CD4-positive, alpha-beta T cell (primary cell): Measurements from ENCODE around the gene C20orf96. TPM values are rescaled to one million over a fixed set of nuclear protein-coding genes. Genes with fewer than 3 reads are reported as not detected.

Experiments used
- ATAC-seq: fragments of 200-7000 bp; cut with Tn5 transposase; one replicate; pipeline ENCODE4 v1.10.0; 2022; ENCODE audit warnings: mild to moderate bottlenecking; ENCODE audit not compliant: poor library complexity
- CTCF ChIA-PET: fragments of 350-600 bp; sonication (Branson Sonifier 250); formaldehyde crosslinking; loops from one replicate; lab custom pipeline; 2021; ENCODE audit warnings: antibody characterized with exemption, inconsistent platforms; lab: Charles Lee
- POLR2A ChIA-PET: fragments of 350-600 bp; sonication (Branson Sonifier 250); formaldehyde crosslinking; loops from one replicate; lab custom pipeline; 2021; ENCODE audit warnings: antibody characterized with exemption, inconsistent platforms; lab: Charles Lee
- DNase-seq, 14 experiments: peaks; one replicate each; pipeline ENCODE4 v3.0.0-alpha.2; 2013 to 2020; ENCODE audit warnings: mixed read lengths in 2 of 14
- H3K27ac ChIP-seq, 2 donors: one replicate each; pipeline versions ENCODE4 v1.5.1 to v1.7.0; 2013; ENCODE audit warnings: low read length in 2 of 2, low read depth in 1 of 2, mild to moderate bottlenecking in 1 of 2
- H3K27me3 ChIP-seq, 2 experiments: 1 replicate in 1 of 2; 2 replicates in 1 of 2; pipeline versions ENCODE4 v1.6.1 to v1.7.0; 2013; ENCODE audit warnings: low read length in 2 of 2, control low read depth in 1 of 2, mild to moderate bottlenecking in 1 of 2, moderate library complexity in 1 of 2; ENCODE audit not compliant: insufficient read depth in 2 of 2, control insufficient read depth in 1 of 2
- H3K36me3 ChIP-seq: one replicate; pipeline ENCODE4 v1.6.1; 2013; ENCODE audit warnings: low read length, control low read depth; ENCODE audit not compliant: insufficient read depth
- H3K4me1 ChIP-seq: one replicate; pipeline ENCODE4 v1.6.1; 2013; ENCODE audit warnings: low read length, control low read depth; ENCODE audit not compliant: insufficient read depth
- H3K4me3 ChIP-seq: one replicate; pipeline ENCODE4 v1.5.1; 2013; ENCODE audit warnings: mild to moderate bottlenecking, low read length, moderate library complexity
- H3K9me3 ChIP-seq, 2 experiments: 1 replicate in 1 of 2; 2 replicates in 1 of 2; pipeline versions ENCODE4 v1.6.1 to v1.7.0; 2013; ENCODE audit warnings: low read length in 2 of 2, mild to moderate bottlenecking in 2 of 2, control low read depth in 1 of 2, moderate library complexity in 1 of 2; ENCODE audit not compliant: control insufficient read depth in 1 of 2, insufficient read depth in 1 of 2
- H3K27ac Mint-ChIP-seq: one replicate; pipeline ENCODE4 v1.8.0; 2020; ENCODE audit warnings: mixed read lengths
- H3K27me3 Mint-ChIP-seq: one replicate; pipeline ENCODE4 v1.8.0; 2021; ENCODE audit warnings: mixed read lengths
- H3K36me3 Mint-ChIP-seq: one replicate; pipeline ENCODE4 v1.8.0; 2021; ENCODE audit warnings: low read depth, mixed read lengths
- H3K4me1 Mint-ChIP-seq: one replicate; pipeline ENCODE4 v1.8.0; 2021; ENCODE audit warnings: low read depth, mixed read lengths
- H3K4me3 Mint-ChIP-seq: one replicate; pipeline ENCODE4 v1.8.0; 2020; ENCODE audit warnings: mild to moderate bottlenecking, mixed read lengths
- H3K9me3 Mint-ChIP-seq: one replicate; pipeline ENCODE4 v1.8.0; 2020; ENCODE audit warnings: mixed read lengths
- CTCF ChIP-seq: fragments of 200-600 bp; IDR thresholded peaks from one replicate; pipeline ENCODE4 v1.8.0; 2022; ENCODE audit warnings: antibody characterized with exemption, mild to moderate bottlenecking
- intact Hi-C, 2 experiments: fragments of 100-400 bp; cut with DNase I in 1 of 2; cut with micrococcal nuclease in 1 of 2; formaldehyde crosslinking; loops; one replicate each; pipeline versions ENCODE4 v1.15.1 to v1.9.0; 2023 to 2025; cut with DNase I, micrococcal nuclease
- total RNA-seq, 174 experiments: library from RNA in 2 of 174; stranded (reverse) in 2 of 174; gene quantifications; one replicate each; pipeline ENCODE4 v1.2.3 and lab custom pipeline; 2021 to 2026

Gene C20orf96
- total RNA-seq, 2 experiments from 2014 or later = 2.4 to 3.3 TPM

GRCh38 chr20:276620-277495 is 13.7 kb downstream of the C20orf96 start:
- Histone ChIP-seq H3K36me3 (peaks cover 7% of the 10 kb centered on the region), H3K27ac (no peak overlapping the region), H3K27me3 (no peaks in the 10 kb centered on the region), H3K4me1 (no peaks in the 10 kb centered on the region), H3K9me3 (no peaks in the 10 kb centered on the region), H3K4me3 (no peak overlapping the region)
- DNase-seq (no peak), ATAC-seq (no peak)
- Mint-ChIP-seq H3K27ac (no peak overlapping the region), H3K27me3 (no peaks in the 10 kb centered on the region), H3K4me3 (no peak overlapping the region), H3K9me3 (no peaks in the 10 kb centered on the region), H3K4me1 (no peaks in the 10 kb centered on the region), H3K36me3 (peaks cover 6% of the 10 kb centered on the region)
- intact Hi-C loops = no loop called here
- no peak for TF ChIP-seq CTCF
- ChIA-PET CTCF (no interaction called here), POLR2A (no interaction called here)

GRCh38 chr20:275791-276190 is 14.8 kb downstream of the C20orf96 start:
- no peak for ATAC-seq
- TF ChIP-seq CTCF = no peak
- no peaks in the 10 kb centered on the region for H3K27me3 Mint-ChIP-seq
- no peaks in the 10 kb centered on the region for H3K9me3 ChIP-seq
- H3K27ac Mint-ChIP-seq = no peak overlapping the region
- POLR2A ChIA-PET = no interaction called here
- no peaks in the 10 kb centered on the region for H3K4me1 ChIP-seq
- DNase-seq = no peak
- H3K4me1 Mint-ChIP-seq = no peaks in the 10 kb centered on the region
- H3K27me3 ChIP-seq = no peaks in the 10 kb centered on the region
- H3K27ac ChIP-seq = no peak overlapping the region
- no peak overlapping the region for H3K4me3 ChIP-seq
- H3K36me3 Mint-ChIP-seq = peaks cover 6% of the 10 kb centered on the region
- CTCF ChIA-PET = no interaction called here
- intact Hi-C loops = no loop called here
- H3K4me3 Mint-ChIP-seq = no peak overlapping the region
- peaks cover 7% of the 10 kb centered on the region for H3K36me3 ChIP-seq
- no peaks in the 10 kb centered on the region for H3K9me3 Mint-ChIP-seq

GRCh38 chr20:273884-274283 is 16.7 kb downstream of the C20orf96 start:
- TF ChIP-seq CTCF = no peak
- Mint-ChIP-seq H3K4me3 (no peak overlapping the region), H3K27ac (no peak overlapping the region), H3K4me1 (no peaks in the 10 kb centered on the region), H3K9me3 (no peaks in the 10 kb centered on the region), H3K36me3 (peaks cover 6% of the 10 kb centered on the region), H3K27me3 (no peaks in the 10 kb centered on the region)
- CTCF ChIA-PET = no interaction called here
- H3K4me3 ChIP-seq = no peak overlapping the region
- POLR2A ChIA-PET = no interaction called here
- no peaks in the 10 kb centered on the region for H3K4me1 ChIP-seq
- ATAC-seq (no peak), DNase-seq (no peak)
- peaks cover 7% of the 10 kb centered on the region for H3K36me3 ChIP-seq
- no peak overlapping the region for H3K27ac ChIP-seq
- no peaks in the 10 kb centered on the region for H3K9me3 ChIP-seq
- intact Hi-C loops = no loop called here
- H3K27me3 ChIP-seq = no peaks in the 10 kb centered on the region
